GM12878 (cell line): ENCODE data around the gene IGF1R.

Experiments used
- CTCF ChIP-seq, 3 experiments: IDR thresholded peaks in 2 of 3; conservative IDR thresholded peaks in 1 of 3; 2 replicates each; pipeline ENCODE4 v1.5.1; 2011; ENCODE audit warnings: low read depth in 3 of 3, low read length in 3 of 3, mild to moderate bottlenecking in 3 of 3, control low read depth in 2 of 3, moderate library complexity in 2 of 3, inconsistent platforms in 1 of 3, mixed read lengths in 1 of 3; ENCODE audit not compliant: control insufficient read depth in 2 of 3, insufficient read depth in 1 of 3; ENCODE audit errors: extremely low read depth in 1 of 3
- HDGF ChIP-seq: fragments of 450-650 bp; IDR thresholded peaks from 2 replicates; pipeline ENCODE4 v1.6.1; 2016; ENCODE audit warnings: antibody characterized with exemption
- MAX ChIP-seq: IDR thresholded peaks from 2 replicates; pipeline ENCODE4 v1.6.1; 2012; ENCODE audit warnings: low read depth, low read length, improper control_type of control experiment
- POLR2A ChIP-seq: IDR thresholded peaks from 2 replicates; pipeline ENCODE4 v1.6.1; 2011; ENCODE audit warnings: low read depth, mild to moderate bottlenecking, low read length
- TCF12 ChIP-seq: IDR thresholded peaks from 2 replicates; pipeline ENCODE4 v1.6.1; 2011; ENCODE audit warnings: low read depth, mild to moderate bottlenecking, low read length
- TF ChIP-seq, protein P1 (sequence below): IDR thresholded peaks from 2 replicates; pipeline ENCODE4 v1.6.1; 2011; ENCODE audit warnings: low read depth, low read length, improper control_type of control experiment, borderline replicate concordance

DNA sequence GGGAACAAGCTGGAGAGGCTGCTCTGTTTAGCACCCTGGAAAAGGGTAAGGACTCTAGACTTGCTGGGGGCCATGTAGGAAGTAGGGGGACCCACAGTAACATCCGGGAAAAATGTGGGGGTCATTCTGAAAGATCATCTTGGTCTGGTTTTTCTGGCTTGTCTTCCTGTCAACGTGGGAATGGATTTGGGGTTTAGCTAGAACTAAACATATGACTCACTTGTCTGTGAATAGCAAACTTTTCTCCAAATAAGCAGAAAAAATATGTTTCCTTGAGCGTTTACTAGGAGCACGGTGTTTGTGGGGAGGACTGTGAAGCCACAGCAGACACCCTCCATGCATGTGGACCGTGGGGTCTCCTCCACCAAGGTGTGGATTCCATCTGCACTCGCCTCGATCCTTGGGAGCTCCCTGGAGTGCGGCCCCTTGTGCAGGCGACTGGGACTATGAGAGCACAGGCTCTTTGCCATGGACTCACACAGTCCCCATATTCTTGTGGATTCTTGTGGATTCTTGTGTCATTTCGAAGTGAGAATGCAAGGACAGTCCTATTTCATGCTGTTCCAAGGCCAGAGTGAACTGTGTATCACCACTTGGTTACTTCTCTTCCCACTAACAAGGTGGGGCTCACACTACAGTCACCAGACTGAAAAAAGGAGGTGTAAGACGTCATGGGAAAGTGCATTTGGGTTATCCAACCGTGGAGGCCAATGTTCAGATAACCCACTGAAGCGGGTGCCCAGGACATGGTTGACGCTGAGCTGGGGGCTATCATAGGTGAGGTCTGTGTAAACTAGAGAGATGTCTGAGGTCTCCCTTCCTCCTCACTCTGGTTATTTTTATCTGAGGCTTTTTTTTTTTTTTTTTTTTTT is 333.7 kb downstream of the IGF1R start:
- TF ChIP-seq, protein P1, sequence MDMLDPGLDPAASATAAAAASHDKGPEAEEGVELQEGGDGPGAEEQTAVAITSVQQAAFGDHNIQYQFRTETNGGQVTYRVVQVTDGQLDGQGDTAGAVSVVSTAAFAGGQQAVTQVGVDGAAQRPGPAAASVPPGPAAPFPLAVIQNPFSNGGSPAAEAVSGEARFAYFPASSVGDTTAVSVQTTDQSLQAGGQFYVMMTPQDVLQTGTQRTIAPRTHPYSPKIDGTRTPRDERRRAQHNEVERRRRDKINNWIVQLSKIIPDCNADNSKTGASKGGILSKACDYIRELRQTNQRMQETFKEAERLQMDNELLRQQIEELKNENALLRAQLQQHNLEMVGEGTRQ = no peak
- TF ChIP-seq POLR2A = no peak
- TF ChIP-seq HDGF = no peak
- TF ChIP-seq CTCF (IDR thresholded peaks at IDR 0.05 in 2 of 3, conservative IDR thresholded peaks at IDR 0.05 in 1 of 3; ENCODE audit: control insufficient read depth in 2 of 3, extremely low read depth in 1 of 3, insufficient read depth in 1 of 3, low read depth in 3 of 3, low read length in 3 of 3) = no peak
- no peak for TF ChIP-seq MAX
- TF ChIP-seq TCF12 = 0 out of 2 replicates have a peak, but pooled peaks have one; percentile 52
